Activated T-helper 1 cell treated with anti-CD3 and anti-CD28 coated beads, Interleukin-12 subunit alpha, Interleukin-12 subunit beta, Interleukin-2, Interleukin-4 antibody, amounts not matched to agents 30 ng/mL and 10 ng/mL and 1 ng/mL, durations not matched to agents 14 hours and 24 hours and 36 hours (primary cell): Measurements from ENCODE around the gene LRRC8A. TPM values are rescaled to one million over a fixed set of nuclear protein-coding genes. Genes with fewer than 3 reads are reported as not detected.

ENCODE experiments used
- DNase-seq: peaks from one replicate; pipeline ENCODE4 v3.0.0; 2021; ENCODE audit warnings: low spot score
- H3K27ac Mint-ChIP-seq: one replicate; pipeline ENCODE4 v1.8.0; 2021; ENCODE audit warnings: mild to moderate bottlenecking, mixed read lengths
- H3K27me3 Mint-ChIP-seq: one replicate; pipeline ENCODE4 v1.8.0; 2022; ENCODE audit warnings: mild to moderate bottlenecking, moderate library complexity, mixed read lengths; ENCODE audit not compliant: insufficient read depth
- H3K36me3 Mint-ChIP-seq: one replicate; pipeline ENCODE4 v1.8.0; 2021; ENCODE audit warnings: low read depth, mixed read lengths
- H3K4me1 Mint-ChIP-seq: one replicate; pipeline ENCODE4 v1.8.0; 2021; ENCODE audit warnings: low read depth, mixed read lengths
- H3K4me3 Mint-ChIP-seq: one replicate; pipeline ENCODE4 v1.8.0; 2021; ENCODE audit warnings: mild to moderate bottlenecking, moderate library complexity, mixed read lengths
- H3K9me3 Mint-ChIP-seq: one replicate; pipeline ENCODE4 v1.8.0; 2021; ENCODE audit warnings: mixed read lengths
- intact Hi-C: fragments of 100-400 bp; cut with micrococcal nuclease; formaldehyde crosslinking; loops from one replicate; pipeline ENCODE4 v1.15.1; 2024
- total RNA-seq: library from RNA; stranded (reverse); gene quantifications from 2 replicates; pipeline ENCODE4 v1.2.3, GENCODE V29; 2022

The LRRC8A gene
- total RNA-seq, 1 donor from 2014 or later = 32.9 TPM

GRCh38 chr9:128911529-128912035 lies 29.6 kb downstream of the LRRC8A start:
- no peak overlapping the region for H3K4me3 Mint-ChIP-seq
- H3K36me3 Mint-ChIP-seq = peaks cover 47% of the 10 kb centered on the region
- peaks cover 61% of the 10 kb centered on the region for H3K4me1 Mint-ChIP-seq
- DNase-seq = no peak
- no peaks in the 10 kb centered on the region for H3K27me3 Mint-ChIP-seq
- H3K9me3 Mint-ChIP-seq = no peaks in the 10 kb centered on the region
- H3K27ac Mint-ChIP-seq = no peak overlapping the region
- intact Hi-C loops = loop anchor here (1.0 kb wide), 1 partner anchor 9 kb away; no protein-coding TSS in a partner anchor

DNA sequence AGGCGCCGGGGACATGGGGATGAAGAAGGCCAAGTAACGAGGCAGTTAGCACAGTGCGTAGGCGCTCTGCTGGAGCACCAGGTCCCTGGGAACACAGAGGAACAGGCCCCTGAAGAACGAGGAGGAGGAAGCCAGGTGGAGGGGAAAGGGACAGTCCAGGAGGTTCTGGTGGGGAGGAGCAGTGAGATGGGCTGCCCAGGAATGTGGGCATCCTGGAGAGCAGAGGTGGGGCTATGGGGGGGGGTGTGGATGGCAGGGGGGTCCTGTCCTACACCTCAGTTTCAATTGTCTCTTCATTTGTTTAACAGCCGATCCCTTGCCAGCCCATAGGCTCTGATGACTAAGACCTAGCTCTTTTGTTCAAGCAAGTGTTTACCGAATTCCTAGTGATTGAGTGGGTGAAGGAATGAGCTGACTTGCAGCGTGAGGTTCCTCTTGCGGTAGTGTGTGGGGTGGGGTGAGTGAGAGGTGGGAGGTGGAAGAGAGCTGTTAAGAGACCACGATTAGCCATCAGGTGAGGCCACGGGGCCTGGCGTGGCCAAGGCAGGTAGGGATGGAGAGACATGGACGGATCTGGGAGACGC lies 30.4 kb downstream of the LRRC8A start:
- intact Hi-C loops = loop anchor here (1.0 kb wide), 1 partner anchor 10 kb away; no protein-coding TSS in a partner anchor
- Mint-ChIP-seq H3K36me3 (peaks cover 48% of the 10 kb centered on the region), H3K4me1 (peaks cover 58% of the 10 kb centered on the region), H3K27ac (peak overlapping the region; percentile 93), H3K4me3 (peak overlapping the region; percentile 66), H3K9me3 (no peaks in the 10 kb centered on the region), H3K27me3 (no peaks in the 10 kb centered on the region)
- no peak for DNase-seq

- DNase-seq = no peak
- Mint-ChIP-seq H3K27ac (peak overlapping the region; percentile 93), H3K27me3 (no peaks in the 10 kb centered on the region), H3K4me1 (peaks cover 65% of the 10 kb centered on the region), H3K4me3 (peak overlapping the region; percentile 66), H3K9me3 (no peaks in the 10 kb centered on the region), H3K36me3 (peaks cover 48% of the 10 kb centered on the region)
- intact Hi-C loops = no loop called here
Observed at GRCh38 chr9:128913048-128913900, 31.3 kb downstream of the LRRC8A start.

- peaks cover 44% of the 10 kb centered on the region for H3K36me3 Mint-ChIP-seq
- H3K4me3 Mint-ChIP-seq = no peak overlapping the region
- peaks cover 59% of the 10 kb centered on the region for H3K4me1 Mint-ChIP-seq
- no peak for DNase-seq
- H3K27ac Mint-ChIP-seq = peak overlapping the region; percentile 93
- intact Hi-C loops = no loop called here
- no peaks in the 10 kb centered on the region for H3K27me3 Mint-ChIP-seq
- no peaks in the 10 kb centered on the region for H3K9me3 Mint-ChIP-seq
Observed at GRCh38 chr9:128913995-128914772, 32.3 kb downstream of the LRRC8A start.

GRCh38 chr9:128916204-128916603 lies 34.3 kb downstream of the LRRC8A start:
- intact Hi-C loops = no loop called here
- no peaks in the 10 kb centered on the region for H3K9me3 Mint-ChIP-seq
- no peak overlapping the region for H3K4me3 Mint-ChIP-seq
- peaks cover 39% of the 10 kb centered on the region for H3K4me1 Mint-ChIP-seq
- peak overlapping the region; percentile 31 for H3K27ac Mint-ChIP-seq
- DNase-seq = no peak
- H3K36me3 Mint-ChIP-seq = peaks cover 38% of the 10 kb centered on the region
- H3K27me3 Mint-ChIP-seq = no peaks in the 10 kb centered on the region

- no peaks in the 10 kb centered on the region for H3K27me3 Mint-ChIP-seq
- H3K4me1 Mint-ChIP-seq = peaks cover 42% of the 10 kb centered on the region
- intact Hi-C loops = no loop called here
- H3K9me3 Mint-ChIP-seq = no peaks in the 10 kb centered on the region
- H3K4me3 Mint-ChIP-seq = no peak overlapping the region
- H3K27ac Mint-ChIP-seq = peak overlapping the region; percentile 31
- no peak for DNase-seq
- H3K36me3 Mint-ChIP-seq = peaks cover 38% of the 10 kb centered on the region
Observed at GRCh38 chr9:128916745-128917144, 34.8 kb downstream of the LRRC8A start.

DNA sequence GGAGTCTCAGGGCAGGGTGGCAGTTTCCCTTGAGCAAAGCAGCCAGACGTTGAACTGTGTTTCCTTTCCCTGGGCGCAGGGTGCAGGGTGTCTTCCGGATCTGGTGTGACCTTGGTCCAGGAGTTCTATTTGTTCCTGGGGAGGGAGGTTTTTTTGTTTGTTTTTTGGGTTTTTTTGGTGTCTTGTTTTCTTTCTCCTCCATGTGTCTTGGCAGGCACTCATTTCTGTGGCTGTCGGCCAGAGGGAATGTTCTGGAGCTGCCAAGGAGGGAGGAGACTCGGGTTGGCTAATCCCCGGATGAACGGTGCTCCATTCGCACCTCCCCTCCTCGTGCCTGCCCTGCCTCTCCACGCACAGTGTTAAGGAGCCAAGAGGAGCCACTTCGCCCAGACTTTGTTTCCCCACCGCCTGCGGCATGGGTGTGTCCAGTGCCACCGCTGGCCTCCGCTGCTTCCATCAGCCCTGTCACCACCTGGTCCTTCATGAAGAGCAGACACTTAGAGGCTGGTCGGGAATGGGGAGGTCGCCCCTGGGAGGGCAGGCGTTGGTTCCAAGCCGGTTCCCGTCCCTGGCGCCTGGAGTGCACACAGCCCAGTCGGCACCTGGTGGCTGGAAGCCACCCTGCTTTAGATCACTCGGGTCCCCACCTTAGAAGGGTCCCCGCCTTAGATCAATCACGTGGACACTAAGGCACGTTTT lies 35.4 kb downstream of the LRRC8A start:
- peaks cover 36% of the 10 kb centered on the region for H3K36me3 Mint-ChIP-seq
- H3K27ac Mint-ChIP-seq = no peak overlapping the region
- no peak overlapping the region for H3K4me3 Mint-ChIP-seq

GRCh38 chr9:128918921-128919320 lies 37.0 kb downstream of the LRRC8A start:
- DNase-seq = no peak
- no peaks in the 10 kb centered on the region for H3K27me3 Mint-ChIP-seq
- intact Hi-C loops = no loop called here
- H3K9me3 Mint-ChIP-seq = no peaks in the 10 kb centered on the region
- peaks cover 27% of the 10 kb centered on the region for H3K36me3 Mint-ChIP-seq
- peak overlapping the region; percentile 40 for H3K27ac Mint-ChIP-seq
- H3K4me3 Mint-ChIP-seq = no peak overlapping the region
- H3K4me1 Mint-ChIP-seq = peaks cover 22% of the 10 kb centered on the region

More for the DNA sequence above, 35.4 kb downstream of the LRRC8A start:
- intact Hi-C loops = no loop called here
- no peak for DNase-seq
- Mint-ChIP-seq H3K4me1 (peaks cover 38% of the 10 kb centered on the region), H3K9me3 (no peaks in the 10 kb centered on the region), H3K27me3 (no peaks in the 10 kb centered on the region)

- Mint-ChIP-seq H3K27me3 (no peaks in the 10 kb centered on the region), H3K4me1 (peaks cover 18% of the 10 kb centered on the region), H3K9me3 (no peaks in the 10 kb centered on the region), H3K27ac (peak overlapping the region; percentile 40), H3K4me3 (no peak overlapping the region), H3K36me3 (peaks cover 24% of the 10 kb centered on the region)
- DNase-seq = no peak
- intact Hi-C loops = no loop called here
Observed at GRCh38 chr9:128919402-128920089, 37.6 kb downstream of the LRRC8A start.

GRCh38 chr9:128920381-128921058 lies 38.6 kb downstream of the LRRC8A start, which contains the start of gene PHYHD1:
PHYHD1 (plus strand) TSS chr9:128920982; CDS start chr9:128922324, 1,342 bp downstream.
- no peak within 1 kb of the TSS for H3K4me3 Mint-ChIP-seq
- H3K4me1 Mint-ChIP-seq = peaks cover 13% of the 10 kb centered on the region
- H3K9me3 Mint-ChIP-seq = no peaks in the 10 kb centered on the region
- no peaks in the 10 kb centered on the region for H3K27me3 Mint-ChIP-seq
- DNase-seq = no peak
- no peak within 1 kb of the TSS for H3K27ac Mint-ChIP-seq
- peaks cover 24% of the 10 kb centered on the region for H3K36me3 Mint-ChIP-seq
- intact Hi-C loops = no loop called here

GRCh38 chr9:128921881-128922763 lies 40.2 kb downstream of the LRRC8A start:
- H3K36me3 Mint-ChIP-seq = peaks cover 15% of the 10 kb centered on the region
- no peak overlapping the region for H3K27ac Mint-ChIP-seq
- intact Hi-C loops = no loop called here
- peaks cover 18% of the 10 kb centered on the region for H3K4me1 Mint-ChIP-seq
- H3K4me3 Mint-ChIP-seq = no peak overlapping the region
- no peak for DNase-seq
- H3K27me3 Mint-ChIP-seq = no peaks in the 10 kb centered on the region
- H3K9me3 Mint-ChIP-seq = no peaks in the 10 kb centered on the region
